HFFc6 (cell line): ENCODE measurements around the gene PDCD4. TPM values are rescaled to one million over a fixed set of nuclear protein-coding genes. Genes with fewer than 3 reads are reported as not detected.

Source experiments
- DNase-seq: peaks from one replicate; pipeline ENCODE4 v3.0.0-alpha.2; 2018
- H3K27ac Mint-ChIP-seq: 2 replicates; pipeline ENCODE4 v1.8.0; 2020; ENCODE audit warnings: mild to moderate bottlenecking, mixed read lengths
- H3K27me3 Mint-ChIP-seq: 2 replicates; pipeline ENCODE4 v1.8.0; 2021; ENCODE audit warnings: mild to moderate bottlenecking, moderate library complexity, mixed read lengths; ENCODE audit not compliant: insufficient read depth
- H3K36me3 Mint-ChIP-seq: 2 replicates; pipeline ENCODE4 v1.8.0; 2021; ENCODE audit warnings: low read depth, mixed read lengths
- H3K4me1 Mint-ChIP-seq: 2 replicates; pipeline ENCODE4 v1.8.0; 2020; ENCODE audit warnings: low read depth, mixed read lengths
- H3K4me3 Mint-ChIP-seq: 2 replicates; pipeline ENCODE4 v1.8.0; 2020; ENCODE audit warnings: mild to moderate bottlenecking, moderate library complexity, mixed read lengths
- H3K9me3 Mint-ChIP-seq: 2 replicates; pipeline ENCODE4 v1.8.0; 2020; ENCODE audit warnings: mild to moderate bottlenecking, mixed read lengths
- total RNA-seq, 6 experiments: library from RNA; stranded (reverse); fragmentation: NEBNext Ultra II Directional; extraction: Animal tissue kit (Norgen Biotek cat#: 25700); gene quantifications; 2 replicates in 1 of 6; 3 replicates in 5 of 6; pipeline ENCODE4 v1.2.3, GENCODE V29; 2021
- TF ChIP-seq, protein P1 (sequence below): fragments of 200-600 bp; sonication (generic); IDR thresholded peaks from 2 replicates; pipeline ENCODE4 v1.5.0; 2021; ENCODE audit warnings: antibody characterized with exemption, mild to moderate bottlenecking

The PDCD4 gene
- total RNA-seq, 6 experiments from 2014 or later, result 56.0 to 85.6 (median 72.8) TPM

DNA sequence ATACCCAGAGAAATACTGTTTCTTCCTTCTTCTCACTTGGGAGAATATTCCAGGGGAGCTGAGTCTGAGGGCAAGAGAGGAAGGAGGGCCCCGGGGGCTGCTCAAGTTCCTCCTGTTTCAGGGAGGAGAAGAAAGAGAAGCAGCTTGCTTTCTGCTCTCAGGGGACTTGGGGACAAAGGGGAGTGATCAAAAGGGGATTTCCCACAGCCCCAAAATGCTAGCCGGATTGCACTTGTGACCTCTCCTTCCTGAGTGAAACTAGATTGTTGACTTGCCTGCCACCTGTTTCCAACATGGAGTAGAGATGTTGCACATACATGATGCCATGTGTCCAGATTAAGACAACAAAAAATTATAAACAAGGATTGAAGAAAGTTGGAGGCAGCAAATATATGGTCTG is 28.7 kb upstream of the PDCD4 start:
- Mint-ChIP-seq H3K4me1 (no peaks in the 10 kb centered on the region), H3K27ac (no peak overlapping the region), H3K4me3 (no peak overlapping the region), H3K9me3 (no peaks in the 10 kb centered on the region), H3K27me3 (peaks cover 17% of the 10 kb centered on the region), H3K36me3 (no peaks in the 10 kb centered on the region)
- TF ChIP-seq, protein P1, sequence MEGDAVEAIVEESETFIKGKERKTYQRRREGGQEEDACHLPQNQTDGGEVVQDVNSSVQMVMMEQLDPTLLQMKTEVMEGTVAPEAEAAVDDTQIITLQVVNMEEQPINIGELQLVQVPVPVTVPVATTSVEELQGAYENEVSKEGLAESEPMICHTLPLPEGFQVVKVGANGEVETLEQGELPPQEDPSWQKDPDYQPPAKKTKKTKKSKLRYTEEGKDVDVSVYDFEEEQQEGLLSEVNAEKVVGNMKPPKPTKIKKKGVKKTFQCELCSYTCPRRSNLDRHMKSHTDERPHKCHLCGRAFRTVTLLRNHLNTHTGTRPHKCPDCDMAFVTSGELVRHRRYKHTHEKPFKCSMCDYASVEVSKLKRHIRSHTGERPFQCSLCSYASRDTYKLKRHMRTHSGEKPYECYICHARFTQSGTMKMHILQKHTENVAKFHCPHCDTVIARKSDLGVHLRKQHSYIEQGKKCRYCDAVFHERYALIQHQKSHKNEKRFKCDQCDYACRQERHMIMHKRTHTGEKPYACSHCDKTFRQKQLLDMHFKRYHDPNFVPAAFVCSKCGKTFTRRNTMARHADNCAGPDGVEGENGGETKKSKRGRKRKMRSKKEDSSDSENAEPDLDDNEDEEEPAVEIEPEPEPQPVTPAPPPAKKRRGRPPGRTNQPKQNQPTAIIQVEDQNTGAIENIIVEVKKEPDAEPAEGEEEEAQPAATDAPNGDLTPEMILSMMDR, result no peak
- no peak for DNase-seq

DNA sequence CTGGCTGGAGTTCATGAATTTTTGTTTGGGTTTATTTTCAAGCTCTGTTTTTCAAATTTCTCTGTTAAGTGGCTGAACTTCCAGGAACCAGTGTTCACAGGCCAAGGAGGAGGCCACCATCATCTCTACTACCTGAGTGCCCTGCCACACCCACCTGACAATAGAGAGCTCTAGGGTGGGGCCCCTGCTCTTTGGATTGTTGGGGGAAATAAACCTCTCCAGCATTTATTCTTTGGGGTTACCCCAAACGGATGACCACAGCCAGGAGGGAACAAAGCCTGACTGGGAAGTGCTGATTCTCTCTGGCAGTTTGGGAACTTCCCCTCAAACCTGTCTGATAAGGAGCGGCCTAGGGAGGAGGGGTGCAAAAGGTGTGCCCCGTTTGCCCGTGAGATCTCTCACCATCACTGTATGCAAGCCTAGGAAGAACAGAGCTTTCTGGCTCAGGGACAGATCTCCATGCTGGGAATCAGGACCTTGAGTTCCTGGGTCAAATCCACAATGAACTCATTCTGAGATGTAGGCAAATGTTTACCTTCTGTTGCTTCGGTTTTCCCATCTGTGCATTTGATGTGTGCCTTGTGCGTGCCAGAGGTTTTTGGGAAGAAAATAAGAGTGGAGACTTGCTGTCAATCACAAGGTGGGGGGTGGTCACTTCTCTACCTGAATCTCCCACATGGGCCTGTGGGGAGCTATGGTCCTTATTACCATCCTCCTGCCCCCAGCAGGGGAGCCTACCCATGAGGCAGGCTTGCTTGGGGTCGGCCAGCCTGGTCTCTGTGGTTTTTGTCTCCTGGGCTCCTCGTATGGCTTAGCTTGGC is 27.7 kb upstream of the PDCD4 start:
- H3K9me3 Mint-ChIP-seq, result no peaks in the 10 kb centered on the region
- no peak overlapping the region for H3K4me3 Mint-ChIP-seq
- DNase-seq, result no peak
- no peaks in the 10 kb centered on the region for H3K4me1 Mint-ChIP-seq
- TF ChIP-seq, protein P1, result no peak
- no peaks in the 10 kb centered on the region for H3K36me3 Mint-ChIP-seq
- no peak overlapping the region for H3K27ac Mint-ChIP-seq
- H3K27me3 Mint-ChIP-seq, result peaks cover 25% of the 10 kb centered on the region

DNA sequence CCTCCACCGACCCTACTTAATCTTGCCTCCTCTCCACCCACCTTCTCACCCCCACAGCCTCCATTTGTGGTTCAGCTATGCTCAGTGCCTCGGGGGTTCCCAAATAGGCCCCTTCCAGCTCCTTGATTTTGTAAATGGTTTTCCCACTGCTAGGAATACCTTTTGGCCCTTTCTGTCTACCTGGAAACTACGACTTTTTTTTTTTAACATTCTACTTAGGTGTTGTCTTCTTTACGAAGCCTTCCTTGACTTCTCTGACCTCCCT is 27.2 kb upstream of the PDCD4 start:
- H3K36me3 Mint-ChIP-seq, result no peaks in the 10 kb centered on the region
- TF ChIP-seq, protein P1, result no peak
- no peaks in the 10 kb centered on the region for H3K4me1 Mint-ChIP-seq
- DNase-seq, result no peak
- H3K27me3 Mint-ChIP-seq, result peaks cover 25% of the 10 kb centered on the region
- H3K9me3 Mint-ChIP-seq, result no peaks in the 10 kb centered on the region
- no peak overlapping the region for H3K27ac Mint-ChIP-seq
- no peak overlapping the region for H3K4me3 Mint-ChIP-seq

DNA sequence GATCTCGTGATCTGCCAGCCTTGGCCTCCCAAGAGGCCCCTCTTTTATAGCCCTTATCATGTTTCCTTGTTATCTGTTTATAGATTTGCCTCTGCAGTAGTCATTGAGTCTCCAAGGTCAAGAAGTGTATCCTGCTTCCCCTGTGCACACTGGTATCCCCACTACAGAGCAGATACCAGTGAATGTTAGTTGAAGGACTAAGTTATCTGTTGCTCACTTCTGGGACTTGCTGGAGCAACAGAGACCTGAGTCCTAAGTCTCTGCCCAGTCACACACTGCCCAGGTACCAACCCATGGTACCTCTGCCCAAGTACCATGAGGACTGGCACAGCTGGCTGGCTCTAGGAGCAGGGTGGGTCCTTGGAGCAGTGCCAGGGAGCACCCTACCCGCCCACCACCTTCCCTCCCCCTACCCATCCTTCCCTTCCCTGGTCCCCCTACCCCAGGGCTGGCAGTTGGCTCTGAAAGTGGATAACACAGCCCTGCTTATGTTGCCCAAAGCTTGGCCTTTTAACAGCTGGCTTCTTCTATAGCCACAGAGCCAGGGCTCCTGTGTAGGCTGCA is 26.5 kb upstream of the PDCD4 start:
- Mint-ChIP-seq H3K36me3 (no peaks in the 10 kb centered on the region), H3K9me3 (no peaks in the 10 kb centered on the region), H3K27ac (no peak overlapping the region), H3K4me1 (no peaks in the 10 kb centered on the region), H3K4me3 (no peak overlapping the region), H3K27me3 (peaks cover 23% of the 10 kb centered on the region)
- TF ChIP-seq, protein P1, result no peak
- no peak for DNase-seq

DNA sequence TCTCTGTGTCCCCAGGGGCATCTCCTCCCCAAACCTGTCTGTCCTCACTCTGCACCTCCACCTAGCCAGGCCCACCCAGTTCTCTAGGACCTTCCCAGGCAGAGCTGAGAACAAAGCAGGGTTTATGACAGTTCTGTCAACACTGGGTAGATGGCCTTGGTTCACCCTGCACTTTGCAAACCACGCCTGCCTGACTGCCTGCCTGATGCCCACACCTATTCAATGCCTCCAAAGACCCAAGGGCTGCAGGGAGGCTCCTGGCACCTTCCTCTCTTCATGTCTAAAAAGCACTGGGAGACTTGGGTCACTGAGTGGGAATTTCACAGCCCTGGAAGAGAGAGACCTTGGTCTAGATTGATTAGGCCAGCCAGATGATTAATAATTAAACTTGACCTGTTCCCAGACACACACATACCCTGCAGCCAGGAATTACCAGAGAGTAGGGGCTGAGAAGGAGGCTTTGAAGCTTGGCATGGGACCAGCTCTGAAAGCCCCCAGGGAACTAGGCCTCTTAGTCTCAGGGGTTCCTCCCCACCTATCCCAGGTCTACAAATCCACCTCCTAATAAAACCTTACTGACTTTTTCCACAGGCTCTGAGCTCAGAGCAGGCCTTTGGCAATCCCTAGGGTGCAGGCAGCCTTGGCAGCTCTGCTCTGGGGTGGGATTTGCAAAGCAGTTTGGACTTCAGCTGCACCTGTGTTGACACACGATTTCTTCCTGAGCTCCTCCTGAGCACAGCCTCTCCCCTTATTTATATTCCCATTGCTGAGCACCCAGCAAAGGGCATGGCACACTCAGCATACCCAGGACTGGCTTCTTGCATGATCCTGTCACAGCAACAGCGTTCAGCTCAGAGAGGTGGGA is 25.7 kb upstream of the PDCD4 start:
- no peak for DNase-seq
- H3K27ac Mint-ChIP-seq, result no peak overlapping the region

More for the DNA sequence above, 25.7 kb upstream of the PDCD4 start:
- Mint-ChIP-seq H3K36me3 (no peaks in the 10 kb centered on the region), H3K4me1 (peaks cover 3% of the 10 kb centered on the region; the same call in 1 of the 2 replicates), H3K4me3 (no peak overlapping the region), H3K9me3 (no peaks in the 10 kb centered on the region), H3K27me3 (peaks cover 23% of the 10 kb centered on the region)
- TF ChIP-seq, protein P1, result no peak
